ENCODE measurements around the gene ZNF70.

ZNF70 gene

DNA sequence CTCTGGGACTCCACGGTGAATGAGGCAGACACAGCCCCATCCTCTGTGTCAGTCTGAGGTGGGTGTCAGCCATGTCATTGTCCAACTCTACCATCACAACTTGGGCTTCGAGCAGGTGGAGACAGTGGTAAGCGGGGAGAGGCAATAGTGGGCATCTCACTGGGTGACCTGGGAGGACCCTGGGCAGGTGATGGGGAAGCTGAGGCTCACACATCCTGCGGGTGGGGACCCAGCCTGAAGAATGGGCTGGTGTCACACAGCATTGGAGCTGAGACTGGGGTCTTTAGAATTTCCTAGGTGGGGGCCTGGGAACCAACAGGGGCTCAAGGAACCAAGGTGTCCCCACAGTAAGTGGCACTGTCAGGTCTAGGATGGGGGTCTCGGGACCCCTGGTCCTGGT is 28.8 kb upstream of the ZNF70 start:
- TF ChIP-seq, protein P1, sequence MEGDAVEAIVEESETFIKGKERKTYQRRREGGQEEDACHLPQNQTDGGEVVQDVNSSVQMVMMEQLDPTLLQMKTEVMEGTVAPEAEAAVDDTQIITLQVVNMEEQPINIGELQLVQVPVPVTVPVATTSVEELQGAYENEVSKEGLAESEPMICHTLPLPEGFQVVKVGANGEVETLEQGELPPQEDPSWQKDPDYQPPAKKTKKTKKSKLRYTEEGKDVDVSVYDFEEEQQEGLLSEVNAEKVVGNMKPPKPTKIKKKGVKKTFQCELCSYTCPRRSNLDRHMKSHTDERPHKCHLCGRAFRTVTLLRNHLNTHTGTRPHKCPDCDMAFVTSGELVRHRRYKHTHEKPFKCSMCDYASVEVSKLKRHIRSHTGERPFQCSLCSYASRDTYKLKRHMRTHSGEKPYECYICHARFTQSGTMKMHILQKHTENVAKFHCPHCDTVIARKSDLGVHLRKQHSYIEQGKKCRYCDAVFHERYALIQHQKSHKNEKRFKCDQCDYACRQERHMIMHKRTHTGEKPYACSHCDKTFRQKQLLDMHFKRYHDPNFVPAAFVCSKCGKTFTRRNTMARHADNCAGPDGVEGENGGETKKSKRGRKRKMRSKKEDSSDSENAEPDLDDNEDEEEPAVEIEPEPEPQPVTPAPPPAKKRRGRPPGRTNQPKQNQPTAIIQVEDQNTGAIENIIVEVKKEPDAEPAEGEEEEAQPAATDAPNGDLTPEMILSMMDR (IDR thresholded peaks at IDR 0.05; ENCODE audit: insufficient read depth, low read depth, low read length, missing control alignments), result no peak
- DNase-seq (ENCODE audit: low read depth), result no peak
- H3K4me3 ChIP-seq (ENCODE audit: low read length), result no peak overlapping the region

DNA sequence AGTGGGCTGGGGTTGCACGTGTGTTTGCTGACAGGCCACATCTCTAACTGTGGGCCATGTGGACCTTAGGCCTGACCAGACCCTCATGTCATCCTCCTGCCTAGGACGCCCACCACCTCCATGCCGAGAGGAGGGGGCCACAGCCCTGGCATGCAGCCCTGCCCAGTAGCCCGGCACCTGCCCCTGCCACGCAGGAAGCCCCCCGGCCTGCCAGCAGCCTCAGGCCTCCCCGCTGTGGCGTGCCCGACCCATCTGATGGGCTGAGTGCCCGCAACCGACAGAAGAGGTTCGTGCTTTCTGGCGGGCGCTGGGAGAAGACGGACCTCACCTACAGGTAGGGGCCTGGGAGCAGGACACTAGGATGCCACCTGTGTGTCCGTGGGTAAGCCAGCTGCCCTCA is 28.2 kb upstream of the ZNF70 start:
- DNase-seq (ENCODE audit: low read depth), result no peak
- TF ChIP-seq, protein P1 (IDR thresholded peaks at IDR 0.05; ENCODE audit: insufficient read depth, low read depth, low read length, missing control alignments), result no peak
- H3K4me3 ChIP-seq (ENCODE audit: low read length), result no peak overlapping the region

DNA sequence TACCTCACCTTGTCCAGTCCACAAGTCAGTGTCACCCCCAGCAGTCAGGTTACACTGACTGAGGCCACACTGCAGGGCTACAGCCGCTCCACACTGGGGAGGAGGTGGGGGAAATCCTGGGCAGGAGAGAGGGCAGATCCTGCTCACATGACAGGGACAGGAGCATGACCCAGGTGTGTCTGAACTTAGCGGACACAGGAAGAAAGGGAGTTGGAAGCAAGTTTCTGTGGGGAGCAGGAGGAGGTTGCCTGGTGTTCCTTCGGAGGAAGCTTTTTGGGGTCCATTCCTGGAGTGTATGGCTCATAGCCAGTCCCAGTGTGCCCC is 27.6 kb upstream of the ZNF70 start:
- no peak for DNase-seq (ENCODE audit: low read depth)
- no peak overlapping the region for H3K4me3 ChIP-seq (ENCODE audit: low read length)
- TF ChIP-seq, protein P1 (IDR thresholded peaks at IDR 0.05; ENCODE audit: insufficient read depth, low read depth, low read length, missing control alignments), result no peak

DNA sequence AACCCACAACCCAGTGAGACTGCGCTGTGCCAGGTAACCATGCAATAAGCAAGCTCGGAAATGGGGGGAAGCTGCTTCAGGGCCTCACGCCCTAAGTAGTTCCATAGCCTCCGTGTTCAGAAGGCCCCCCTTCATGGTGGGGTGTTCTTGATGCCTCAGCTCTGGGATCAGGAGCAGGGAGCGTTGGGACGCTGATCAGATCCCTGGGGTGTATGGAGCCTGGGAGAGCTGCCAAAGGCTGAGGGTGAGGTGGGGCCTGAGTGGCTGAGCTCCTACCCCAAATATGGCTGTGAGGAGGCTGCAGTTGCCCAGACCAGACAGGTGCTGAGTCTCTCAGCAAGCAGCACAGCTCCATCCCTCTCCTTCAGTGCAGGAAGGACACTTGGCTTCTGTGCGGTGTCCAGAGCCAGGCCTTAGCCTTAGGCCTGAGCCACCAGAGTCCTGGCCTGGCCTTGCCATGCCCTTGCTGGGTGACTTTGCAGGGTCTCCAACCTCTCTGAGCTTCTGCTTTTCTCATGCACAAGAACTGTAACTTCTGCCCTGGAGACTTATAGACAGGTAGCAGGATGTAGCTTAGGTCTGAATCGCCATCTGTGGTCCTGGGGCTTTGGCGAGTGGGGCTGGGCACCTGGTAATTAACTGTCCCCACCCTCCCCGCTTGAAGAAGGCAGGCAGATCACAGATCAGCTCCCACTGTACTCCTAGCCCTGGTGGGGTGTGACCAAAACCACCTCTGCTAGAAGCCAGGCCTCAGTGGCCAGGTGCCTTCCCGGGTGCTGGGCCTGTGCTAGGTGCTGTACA is 27.1 kb upstream of the ZNF70 start:
- H3K4me3 ChIP-seq (ENCODE audit: low read length), result no peak overlapping the region
- TF ChIP-seq, protein P1 (IDR thresholded peaks at IDR 0.05; ENCODE audit: insufficient read depth, low read depth, low read length, missing control alignments), result no peak
- no peak for DNase-seq (ENCODE audit: low read depth)

DNA sequence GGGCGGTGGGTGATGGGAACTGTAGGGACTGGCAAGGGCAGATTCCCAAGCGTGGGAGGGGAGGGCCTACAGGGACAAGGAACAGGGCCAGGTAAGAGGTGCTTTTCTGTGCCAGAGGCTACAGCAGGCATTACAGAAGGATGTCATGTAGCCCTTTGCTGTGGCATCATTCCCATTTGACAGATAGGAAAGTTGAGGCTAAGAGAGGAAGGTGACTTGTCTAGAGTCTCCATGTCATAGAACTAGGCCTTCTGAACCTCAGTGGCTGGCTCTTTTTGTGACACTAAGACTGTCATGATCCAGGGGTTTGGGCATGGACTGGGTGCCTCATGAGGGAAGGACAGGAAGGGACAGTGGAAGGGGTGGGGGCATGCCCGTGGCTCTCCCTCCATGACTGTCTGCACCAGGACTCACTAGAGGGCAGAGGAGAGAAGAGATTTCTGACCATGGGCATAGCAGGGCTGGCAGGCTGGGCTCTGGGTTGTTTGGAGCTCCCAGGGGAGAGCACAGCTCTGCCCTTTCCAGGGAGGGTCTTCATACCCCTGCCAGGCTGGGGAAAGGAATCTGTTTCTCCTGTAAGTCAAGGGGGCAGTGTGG is 25.0 kb upstream of the ZNF70 start:
- no peak overlapping the region for H3K4me3 ChIP-seq (ENCODE audit: low read length)
- TF ChIP-seq, protein P1 (IDR thresholded peaks at IDR 0.05; ENCODE audit: insufficient read depth, low read depth, low read length, missing control alignments), result no peak
- no peak for DNase-seq (ENCODE audit: low read depth)

DNA sequence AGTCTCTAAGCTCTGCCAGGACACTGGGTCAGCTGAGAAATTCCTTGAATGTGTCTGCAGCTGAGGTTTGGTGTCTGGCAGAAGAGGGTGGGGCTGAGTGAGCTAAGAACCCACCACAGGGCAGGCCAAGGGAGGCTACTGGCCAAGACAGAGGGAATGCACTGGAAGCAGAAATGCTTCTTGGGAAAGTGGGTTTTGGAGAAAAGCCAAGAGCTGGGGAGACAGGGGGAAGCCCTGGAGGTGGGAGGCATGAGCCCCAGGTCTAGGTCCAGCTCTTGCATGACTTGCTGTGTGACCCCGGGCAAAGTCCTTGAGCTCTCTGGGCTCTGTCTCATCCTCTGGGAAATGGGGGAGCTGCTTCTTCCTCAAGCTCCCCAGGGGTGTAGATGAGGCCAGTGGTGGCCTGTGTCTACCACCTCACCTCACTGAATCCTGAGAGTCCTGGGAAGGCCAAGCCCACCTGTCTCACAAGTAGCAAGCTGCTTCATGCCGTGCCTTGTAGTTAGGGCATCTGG is 24.1 kb upstream of the ZNF70 start:
- H3K4me3 ChIP-seq (ENCODE audit: low read length), result no peak overlapping the region
- no peak for DNase-seq (ENCODE audit: low read depth)

More for the DNA sequence above, 24.1 kb upstream of the ZNF70 start:
- TF ChIP-seq, protein P1 (IDR thresholded peaks at IDR 0.05; ENCODE audit: insufficient read depth, low read depth, low read length, missing control alignments), result no peak

All from epithelial cell of esophagus (primary cell).